GM12878 (cell line): ENCODE data around the gene UBE2Q2. TPM values are rescaled to one million over a fixed set of nuclear protein-coding genes. Genes with fewer than 3 reads are reported as not detected.
A peak's percentile ranks its signal among the peaks of the same experiment; 100 is the strongest.

ENCODE experiments used
- ATAC-seq: fragments of 200-7000 bp; cut with Tn5 transposase; 3 replicates; pipeline ENCODE4 v1.9.1; 2020; ENCODE audit warnings: mild to moderate bottlenecking, moderate library complexity
- BruUV-seq: library from RNA; stranded (reverse); fragments of 400-500 nt; replicated peaks from 2 replicates; lab custom pipeline; 2021; lab: Mats Ljungman, UMichigan
- CTCF ChIA-PET: fragments of 300-600 bp; sonication (Branson Sonifier 250); formaldehyde crosslinking; extraction: SDS; loops from one replicate; lab custom pipeline; 2021; ENCODE audit warnings: inconsistent platforms; lab: Yijun Ruan, JAX
- POLR2A ChIA-PET: fragments of 350-600 bp; formaldehyde crosslinking; extraction: SDS; loops from one replicate; lab custom pipeline; 2021; ENCODE audit warnings: inconsistent platforms; lab: Charles Lee
- RAD21 ChIA-PET: fragments of 300-600 bp; sonication (Branson Sonifier 250); formaldehyde crosslinking; loops from one replicate; lab custom pipeline; 2023; ENCODE audit warnings: antibody characterized with exemption; ENCODE audit not compliant: unreplicated experiment; lab: Charles Lee
- SMC1A ChIA-PET: fragments of 300-600 bp; sonication (Branson Sonifier 250); formaldehyde crosslinking; loops from one replicate; lab custom pipeline; 2023; ENCODE audit not compliant: unreplicated experiment, uncharacterized antibody; lab: Charles Lee
- DNase-seq: peaks from one replicate; pipeline ENCODE4 v3.0.0-alpha.2; 2011; ENCODE audit warnings: low read depth, low spot score
- FAIRE-seq: peaks from 3 replicates; lab custom pipeline; 2011; peaks lifted over from hg19 to GRCh38; lab: Jason Lieb, UNC
- H2AFZ ChIP-seq: 2 replicates; pipeline ENCODE4 v1.6.0; 2011; ENCODE audit warnings: low read depth, low read length, control low read depth; ENCODE audit not compliant: control insufficient read depth
- H3K27ac ChIP-seq: 2 replicates; pipeline ENCODE4 v1.5.1; 2011; ENCODE audit warnings: control low read depth; ENCODE audit not compliant: control insufficient read depth, insufficient read depth
- H3K27me3 ChIP-seq, 2 experiments: replicated peaks in 1 of 2; 2 replicates each; pipeline versions ENCODE4 v1.6.0 to v1.6.1; 2011; ENCODE audit warnings: low read length in 1 of 2; ENCODE audit not compliant: control insufficient read depth in 2 of 2, insufficient read depth in 2 of 2
- H3K36me3 ChIP-seq, 2 experiments: 2 replicates each; pipeline ENCODE4 v1.5.1; 2011; ENCODE audit warnings: low read length in 1 of 2; ENCODE audit not compliant: control insufficient read depth in 2 of 2, insufficient read depth in 2 of 2
- H3K4me1 ChIP-seq: 2 replicates; pipeline ENCODE4 v1.6.1; 2011; ENCODE audit warnings: mild to moderate bottlenecking, low read length, moderate library complexity, mixed read lengths; ENCODE audit not compliant: control insufficient read depth, insufficient read depth
- H3K4me2 ChIP-seq: 2 replicates; pipeline ENCODE4 v1.6.0; 2011; ENCODE audit warnings: control low read depth; ENCODE audit not compliant: control insufficient read depth, insufficient read depth
- H3K4me3 ChIP-seq: fragments of 200-600 bp; sonication (generic); 2 replicates; pipeline ENCODE4 v1.5.1; 2016
- H3K79me2 ChIP-seq: 2 replicates; pipeline ENCODE4 v1.6.0; 2011; ENCODE audit warnings: low read length; ENCODE audit not compliant: control insufficient read depth, insufficient read depth
- H3K9ac ChIP-seq: 2 replicates; pipeline ENCODE4 v1.8.0; 2011; ENCODE audit warnings: low read length, control low read depth, mixed read lengths; ENCODE audit not compliant: control insufficient read depth, insufficient read depth
- H3K9me3 ChIP-seq: replicated peaks from 3 replicates; pipeline ENCODE4 v1.5.1; 2011; ENCODE audit warnings: mild to moderate bottlenecking, low read length; ENCODE audit not compliant: control insufficient read depth, insufficient read depth
- H4K20me1 ChIP-seq: 2 replicates; pipeline ENCODE4 v1.6.0; 2011; ENCODE audit not compliant: control insufficient read depth, insufficient read depth
- ATF2 ChIP-seq: IDR thresholded peaks from 2 replicates; pipeline ENCODE4 v1.6.1; 2012; ENCODE audit warnings: low read length, inconsistent platforms
- BHLHE40 ChIP-seq, 2 experiments: fragments of 450-650 bp in 1 of 2; IDR thresholded peaks; 2 replicates each; pipeline ENCODE4 v1.6.1; 2011 to 2017; ENCODE audit warnings: low read depth in 2 of 2, borderline replicate concordance in 1 of 2, improper control_type of control experiment in 1 of 2, low read length in 1 of 2, mild to moderate bottlenecking in 1 of 2
- JUND ChIP-seq: IDR thresholded peaks from 2 replicates; pipeline ENCODE4 v1.6.1; 2012; ENCODE audit warnings: low read depth, mild to moderate bottlenecking, low read length, improper control_type of control experiment, moderate library complexity
- MTA2 ChIP-seq: fragments of 450-650 bp; IDR thresholded peaks from 2 replicates; pipeline ENCODE4 v1.6.1; 2016; ENCODE audit warnings: low read depth, mild to moderate bottlenecking, moderate library complexity
- NFIC ChIP-seq: IDR thresholded peaks from 2 replicates; pipeline ENCODE4 v1.6.1; 2012; ENCODE audit warnings: low read depth, mild to moderate bottlenecking, inconsistent platforms, low read length, moderate library complexity
- PAX8 ChIP-seq: fragments of 450-650 bp; IDR thresholded peaks from 2 replicates; pipeline ENCODE4 v1.6.1; 2017; ENCODE audit warnings: mild to moderate bottlenecking, moderate library complexity
- PKNOX1 ChIP-seq: fragments of 450-650 bp; IDR thresholded peaks from 2 replicates; pipeline ENCODE4 v1.6.1; 2016; ENCODE audit warnings: mild to moderate bottlenecking
- PRDM15 ChIP-seq: fragments of 450-650 bp; formaldehyde crosslinking; IDR thresholded peaks from 2 replicates; pipeline ENCODE4 v1.4.0; 2020; ENCODE audit warnings: mild to moderate bottlenecking, moderate library complexity
- RUNX3 ChIP-seq: IDR thresholded peaks from 2 replicates; pipeline ENCODE4 v1.6.1; 2012; ENCODE audit warnings: low read length, inconsistent platforms
- TAF1 ChIP-seq: IDR thresholded peaks from 2 replicates; pipeline ENCODE4 v1.6.1; 2011; ENCODE audit warnings: mild to moderate bottlenecking, low read depth, low read length, borderline replicate concordance
- ZBTB11 ChIP-seq: fragments of 450-650 bp; formaldehyde crosslinking; IDR thresholded peaks from 2 replicates; pipeline ENCODE4 v1.5.0; 2022; ENCODE audit warnings: mild to moderate bottlenecking, missing genetic modification characterization
- ZNF622 ChIP-seq: fragments of 450-650 bp; IDR thresholded peaks from 2 replicates; pipeline ENCODE4 v1.6.1; 2017; ENCODE audit warnings: mild to moderate bottlenecking, inconsistent platforms
- WGBS: methylation state at CpG from one replicate; pipeline ENCODE4 v1.1.6; 2016; ENCODE audit warnings: low lambda C conversion rate; ENCODE audit not compliant: insufficient replicate concordance, insufficient coverage; ENCODE audit errors: missing lambda C conversion rate; 5-methylcytosine and 5-hydroxymethylcytosine counted together
- in situ Hi-C: fragments of 300-500 bp; cut with MboI; formaldehyde crosslinking; loops from 9 replicates; pipeline ENCODE4 v1.14.3; 2018; ENCODE audit warnings: mixed read lengths
- intact Hi-C: fragments of 100-400 bp; cut with micrococcal nuclease; formaldehyde crosslinking; loops from one replicate; pipeline ENCODE4 v1.14.2; 2022; ENCODE audit not compliant: unreplicated experiment
- polyA plus RNA-seq, 11 experiments: library from polyadenylated mRNA; depleted of rRNA in 4 of 11; unstranded in 6 of 11; stranded (reverse) in 5 of 11; fragments of >200 nt; fragmentation: Nextera tagmentation in 4 of 11; fragmentation: Illumina TruSeq in 1 of 11; extraction: Ambion mirVana in 4 of 11; extraction: Trizol in 1 of 11; gene quantifications; 1 replicate in 1 of 11; 2 replicates in 10 of 11; pipeline versions ENCODE4 v1.2.1 to v1.2.3, GENCODE V29; 2011 to 2016; ENCODE audit warnings: inconsistent platforms in 2 of 11, missing spikeins in 2 of 11, low read depth in 1 of 11
- total RNA-seq, 4 experiments: library from RNA; depleted of rRNA in 3 of 4; stranded (reverse); fragments of >200 nt in 3 of 4; fragmentation: Illumina TruSeq in 1 of 4; extraction: Trizol in 1 of 4; gene quantifications; 2 replicates each; pipeline versions ENCODE4 v1.2.1 to v1.2.3, GENCODE V29; 2013 to 2021

Gene UBE2Q2
- total and polyA plus RNA-seq, 10 of the 15 experiments (the other 5 are each of a cell fraction or from before 2014, with no cell fraction given), result 11.1 to 31.9 (median 21.6) TPM

- TF ChIP-seq ZBTB11 (CRISPR knock-in tag), result no peak
These were observed 24.2 kb downstream of the UBE2Q2 start (continued) for GRCh38 chr15:75867449-75867848.

- Histone ChIP-seq H3K4me2 (peak overlapping the region; percentile 36; the same call in 1 of the 2 replicates), H2AFZ (no peak overlapping the region), H3K27me3 (no peaks in the 10 kb centered on the region), H3K9ac (no peak overlapping the region), H3K79me2 (no peaks in the 10 kb centered on the region), H3K4me1 (peaks cover 12% of the 10 kb centered on the region; the same call in 1 of the 2 replicates), H3K4me3 (peak overlapping the region; percentile 19; the same call in 1 of the 2 replicates), H3K9me3 (no peaks in the 10 kb centered on the region), H4K20me1 (no peaks in the 10 kb centered on the region), H3K36me3 (peaks cover 1 to 5% of the 10 kb centered on the region in 2 experiments; a peak in 3 of 4 replicates), H3K27ac (no peak overlapping the region)
- DNase-seq (no peak), FAIRE-seq (no peak), ATAC-seq (peak; percentile 51)
- RAD21 ChIA-PET, result interaction anchor here (0.6 to 1.6 kb wide), 4 partner anchors 12 to 765 kb away, joined by 3 to 4 read pairs (median 3); partner anchors contain the start of gene TMEM266
- BruUV-seq, result no TSS peak
- POLR2A ChIA-PET, result no interaction called here
- 2% methylated on average over 3 of the region's 3 CpGs for WGBS
- intact Hi-C loops (no loop called here), in situ Hi-C loops (no loop called here)
- SMC1A ChIA-PET, result interaction anchor here (1.0 to 4.0 kb wide), 5 partner anchors 8 to 51 kb away, joined by 3 to 13 read pairs (median 4); no protein-coding TSS in a partner anchor
- CTCF ChIA-PET, result interaction anchor here (0.8 to 1.9 kb wide), 4 partner anchors 15 to 282 kb away, joined by 3 to 5 read pairs (median 4); no protein-coding TSS in a partner anchor
- no peak for TF ChIP-seq PKNOX1
- TF ChIP-seq PAX8, result no peak
- 0 out of 2 replicates have a peak, but pooled peaks have one; percentile 14 for TF ChIP-seq NFIC
- TF ChIP-seq JUND, result no peak
- no peak for TF ChIP-seq ZNF622
- no peak for TF ChIP-seq PRDM15
- TF ChIP-seq TAF1, result no peak
- TF ChIP-seq BHLHE40 (IDR thresholded peaks at IDR 0.05; ENCODE audit: borderline replicate concordance in 1 of 2, low read depth in 2 of 2, low read length in 1 of 2), result no peak
- TF ChIP-seq ATF2, result no peak
- TF ChIP-seq RUNX3, result peak; percentile 24; the same call in 1 of the 2 replicates
- TF ChIP-seq MTA2, result no peak
These were observed 24.8 kb downstream of the UBE2Q2 start for GRCh38 chr15:75868019-75868418.
